GM18858 (cell line): ENCODE data around the gene CENPT.

ENCODE experiments used
- ATAC-seq: cut with Tn5 transposase; IDR thresholded peaks from one replicate; pipeline ENCODE4 v1.9.1; 2021; ENCODE audit not compliant: unreplicated experiment

Gene CENPT

GRCh38 chr16:67811899-67812298 is 35.6 kb downstream of the CENPT start:
- no peak for ATAC-seq

DNA sequence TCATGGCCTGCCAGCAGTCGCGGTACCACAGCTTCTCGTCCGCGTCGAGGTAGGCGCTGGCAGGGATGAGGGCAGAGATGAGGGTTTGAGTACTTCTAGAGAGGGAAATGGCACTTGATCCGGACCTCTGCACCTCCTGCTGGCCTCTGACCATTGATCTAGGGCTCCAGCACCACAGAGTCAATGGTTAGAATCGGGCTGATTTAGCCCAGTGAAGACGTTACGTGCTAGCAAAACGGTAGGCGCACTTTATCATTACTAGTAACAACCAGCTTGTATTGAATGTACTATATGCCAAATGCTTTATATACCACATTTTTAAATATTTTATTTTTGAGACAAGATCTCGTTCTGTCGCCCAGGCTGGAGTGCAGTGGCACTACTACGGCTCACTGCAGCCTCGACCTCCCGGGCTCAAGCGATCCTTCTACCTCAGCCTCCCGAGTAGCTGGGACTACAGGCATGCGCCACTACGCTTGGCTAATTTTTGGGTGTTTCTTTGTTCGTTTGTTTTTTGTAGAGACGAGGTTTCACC is 40.3 kb downstream of the CENPT start:
- no peak for ATAC-seq

GRCh38 chr16:67806428-67807147 is 40.9 kb downstream of the CENPT start, which contains the start of the genes RANBP10 and TSNAXIP1:
TSS of gene RANBP10 (minus strand) at chr16:67806560. CDS start at chr16:67806536, 24 bp downstream.
TSS of gene TSNAXIP1 (plus strand) at chr16:67806889. CDS start at chr16:67807150, 261 bp downstream.
- peak; percentile 88 for ATAC-seq

GRCh38 chr16:67805718-67806427 is 41.6 kb downstream of the CENPT start:
- ATAC-seq: no peak

GRCh38 chr16:67804853-67805542 is 42.5 kb downstream of the CENPT start:
- no peak for ATAC-seq

DNA sequence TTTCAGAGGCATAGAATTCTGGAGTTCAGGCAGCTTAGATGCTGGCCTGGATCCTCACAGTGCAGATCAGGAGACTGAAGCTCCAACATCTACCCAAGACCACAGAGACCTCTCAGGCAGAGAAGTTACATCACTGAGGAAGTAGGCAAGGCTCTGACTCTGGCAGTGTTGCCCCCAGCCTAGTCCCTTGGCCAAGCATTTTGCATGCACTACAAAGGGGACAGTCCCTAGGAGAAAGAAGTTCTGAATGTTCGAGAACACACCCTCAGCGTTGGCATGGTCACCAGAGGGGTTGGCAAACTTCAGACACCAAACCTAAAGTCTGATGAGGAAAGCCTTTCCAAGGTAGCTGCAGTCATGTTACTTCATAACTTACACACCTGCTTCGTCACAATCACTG is 43.6 kb downstream of the CENPT start:
- no peak for ATAC-seq

- ATAC-seq: no peak
Measured at GRCh38 chr16:67801883-67802282, 45.6 kb downstream of the CENPT start.

DNA sequence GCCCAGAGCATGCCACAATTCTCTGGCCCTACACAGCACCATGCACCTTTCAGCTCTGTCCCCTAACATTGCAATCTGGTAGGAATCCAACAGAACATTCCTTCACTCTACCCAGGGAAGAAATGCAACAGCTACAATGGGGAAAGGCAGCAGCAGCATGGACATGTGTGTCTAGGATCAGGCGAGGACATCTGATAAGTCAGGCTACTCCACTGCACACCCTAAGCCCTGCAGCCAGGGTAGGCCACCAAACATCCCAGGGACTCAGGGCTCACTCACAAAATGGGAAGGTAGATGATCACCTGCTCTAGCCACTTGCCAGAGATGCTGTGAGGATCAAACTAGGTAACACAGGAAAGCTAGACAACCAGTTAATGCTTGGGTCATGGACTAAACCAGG is 46.3 kb downstream of the CENPT start:
- ATAC-seq: no peak

DNA sequence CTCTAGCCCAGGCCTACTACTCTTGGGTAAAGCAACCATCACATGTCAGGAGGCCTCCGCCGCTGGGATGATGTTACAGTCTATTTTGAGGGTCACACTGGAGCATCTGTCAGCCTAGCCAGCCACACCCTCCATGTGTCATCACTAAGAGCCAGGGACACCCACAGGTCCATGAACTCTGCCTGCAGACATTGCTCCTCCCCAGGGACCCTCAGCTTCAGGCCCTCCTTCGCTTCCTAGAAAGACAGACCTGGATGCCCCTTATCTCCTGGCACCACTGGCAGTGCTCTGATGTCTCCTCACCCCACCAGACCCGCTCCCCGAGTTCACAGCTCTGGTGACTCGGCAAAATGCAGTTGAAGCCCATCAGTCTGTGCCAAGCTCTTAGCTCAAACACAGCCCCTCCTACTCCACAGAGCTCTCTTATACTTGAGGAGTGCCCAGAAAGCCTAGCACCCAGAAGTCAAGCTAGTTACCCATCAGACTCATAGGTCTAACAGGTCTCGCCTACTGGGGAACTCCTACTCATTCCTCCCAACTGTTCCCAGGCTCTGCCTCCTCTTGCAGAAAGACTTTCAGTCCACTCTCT is 47.1 kb downstream of the CENPT start:
- no peak for ATAC-seq

GRCh38 chr16:67796099-67796718 is 51.3 kb downstream of the CENPT start:
- ATAC-seq: no peak

GRCh38 chr16:67790071-67790470 is 57.4 kb downstream of the CENPT start:
- no peak for ATAC-seq

DNA sequence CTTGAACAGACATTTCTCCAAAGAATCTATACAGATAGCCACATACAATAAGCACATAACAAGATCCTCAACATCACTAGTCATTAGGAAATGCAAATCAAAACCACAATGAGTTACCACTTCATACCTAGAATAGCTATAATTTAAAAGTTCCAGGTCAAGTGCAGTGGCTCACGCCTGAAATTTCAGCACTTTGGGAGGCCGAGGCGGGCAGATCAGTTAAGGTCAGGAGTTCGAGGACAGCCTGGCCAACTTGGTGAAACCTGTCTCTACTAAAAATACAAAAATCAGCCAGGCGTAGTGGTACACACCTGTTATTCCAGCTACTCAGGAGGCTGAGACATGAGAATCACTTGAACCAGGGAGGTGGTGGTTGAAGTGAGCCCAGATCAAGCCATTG is 61.0 kb downstream of the CENPT start:
- no peak for ATAC-seq

DNA sequence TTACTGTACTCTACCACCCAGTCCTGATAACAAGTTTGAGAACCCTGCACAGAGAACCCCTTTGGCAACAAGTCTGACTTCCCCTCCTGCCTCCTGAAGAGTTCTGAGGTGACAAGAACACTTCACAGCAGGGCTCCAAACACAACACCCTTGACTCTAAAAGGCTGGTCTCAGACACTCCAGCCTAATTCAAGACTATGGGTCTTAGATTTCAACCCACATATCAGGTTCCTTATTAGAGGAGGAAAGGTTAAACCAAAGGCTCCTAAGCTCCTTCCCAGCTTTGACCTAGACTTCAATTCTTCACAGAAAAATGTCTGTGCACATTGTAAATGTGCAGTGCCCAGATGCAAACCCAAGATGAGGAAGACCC is 64.2 kb downstream of the CENPT start:
- ATAC-seq: no peak

DNA sequence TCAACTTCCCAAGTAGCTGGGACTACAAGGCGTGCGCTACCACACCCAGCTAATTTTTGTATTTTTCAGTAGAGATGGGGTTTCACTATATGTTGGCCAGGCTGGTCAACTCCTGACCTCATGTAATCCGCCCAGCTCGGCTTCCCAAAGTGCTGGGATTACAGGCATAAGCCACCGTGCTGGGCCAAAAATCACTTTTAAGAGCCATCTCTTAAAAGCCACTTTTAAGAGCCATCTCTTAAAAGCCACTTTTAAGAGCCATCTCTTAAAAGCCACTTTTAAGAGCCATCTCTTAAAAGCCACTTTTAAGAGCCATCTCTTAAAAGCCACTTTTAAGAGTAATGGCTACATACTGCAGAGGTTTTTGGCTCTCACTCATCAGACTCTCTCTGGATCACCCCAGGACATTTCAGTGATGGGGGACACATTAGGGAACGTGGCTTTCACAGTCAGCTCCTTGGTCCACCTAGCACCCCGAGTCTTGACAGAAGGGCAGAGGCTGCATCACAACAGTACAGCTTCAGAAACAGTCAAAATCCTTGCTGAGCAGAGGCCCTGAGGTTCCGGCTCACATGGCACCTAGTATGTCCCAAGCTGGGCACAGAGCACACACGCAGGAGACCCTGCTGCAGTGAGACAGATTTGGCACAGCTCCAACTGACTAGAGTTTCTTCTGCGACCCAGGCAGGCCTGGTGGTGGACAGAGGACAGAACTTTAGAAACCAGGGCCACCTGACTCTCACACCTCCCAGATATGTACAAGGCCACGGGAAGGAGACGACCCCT is 64.7 kb downstream of the CENPT start:
- no peak for ATAC-seq

DNA sequence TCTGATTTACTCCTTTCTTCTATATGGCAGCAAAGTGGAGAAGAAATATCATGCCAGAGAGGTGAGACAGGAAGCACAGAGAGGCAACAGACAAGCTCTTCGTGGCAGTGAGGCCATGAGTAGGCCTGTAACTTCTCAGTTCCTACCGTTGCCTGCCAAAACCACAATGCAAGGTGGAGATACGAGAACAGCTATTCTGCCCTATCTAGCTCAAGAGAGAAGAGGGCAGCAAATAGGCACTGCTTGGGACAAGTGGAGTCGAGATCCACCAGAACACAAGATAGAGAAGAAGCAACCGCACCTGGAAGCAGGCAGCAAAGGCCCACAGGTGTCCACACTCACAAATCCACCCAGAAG is 66.0 kb downstream of the CENPT start:
- no peak for ATAC-seq

GRCh38 chr16:67780847-67781564 is 66.5 kb downstream of the CENPT start:
- ATAC-seq: no peak

GRCh38 chr16:67779256-67780014 is 68.1 kb downstream of the CENPT start:
- no peak for ATAC-seq
